Ammon's horn (tissue), 1 donor: ENCODE data around the gene SLC38A6.

Experiments used
- DNase-seq: peaks from one replicate; pipeline ENCODE4 v3.0.0-alpha.2; 2016; ENCODE audit warnings: low spot score

SLC38A6 gene

DNA sequence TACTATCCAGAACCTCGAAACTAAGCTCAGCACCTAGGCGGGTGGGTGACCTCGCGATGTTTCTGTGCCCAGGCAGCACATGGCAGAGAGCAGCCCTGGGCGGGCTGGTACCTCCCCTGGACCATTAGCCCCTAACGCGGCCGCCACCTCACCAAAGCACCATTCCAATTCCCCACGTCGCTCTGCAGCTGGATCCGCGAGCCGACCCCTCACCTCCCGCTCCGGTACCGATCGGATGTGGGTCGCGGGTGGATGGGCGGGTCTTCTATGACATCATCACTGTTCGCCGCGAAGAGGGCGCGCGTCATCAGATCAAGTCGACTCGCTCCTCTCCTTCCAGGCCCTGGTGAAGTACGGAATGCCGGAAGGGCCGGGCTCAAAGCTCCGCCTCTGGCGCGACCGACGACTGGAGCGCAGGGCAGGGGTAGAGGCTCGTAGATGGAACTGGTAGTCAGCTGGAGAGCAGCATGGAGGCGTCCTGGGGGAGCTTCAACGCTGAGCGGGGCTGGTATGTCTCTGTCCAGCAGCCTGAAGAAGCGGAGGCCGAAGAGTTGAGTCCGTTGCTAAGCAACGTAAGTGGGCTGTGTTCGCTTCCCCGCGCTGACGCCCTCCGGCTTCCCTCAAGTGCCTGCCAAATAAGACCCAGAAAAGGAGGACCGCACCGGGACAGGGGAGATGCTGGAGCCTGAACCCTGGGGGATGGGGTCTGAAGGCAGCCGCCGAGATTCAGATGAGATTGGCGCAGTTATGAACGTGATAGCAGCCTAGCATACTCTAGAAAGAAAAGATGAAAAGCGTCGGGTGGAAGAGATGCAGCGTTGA is at the start of gene SLC38A6, which contains the start of gene TRMT5:
Gene SLC38A6 (plus strand): TSS at position 435 of the 822 bp plus-strand sequence. CDS start 33 bp downstream, at position 468.
Gene TRMT5 (minus strand): TSS at position 269 of the 822 bp plus-strand sequence. CDS start 106 bp downstream, at position 163.
- DNase-seq: peak; percentile 94

- DNase-seq: no peak
Measured at GRCh38 chr14:60933920-60934655, 47.0 kb upstream of the SLC38A6 start.

GRCh38 chr14:60935319-60935718 is 45.7 kb upstream of the SLC38A6 start:
- no peak for DNase-seq

DNA sequence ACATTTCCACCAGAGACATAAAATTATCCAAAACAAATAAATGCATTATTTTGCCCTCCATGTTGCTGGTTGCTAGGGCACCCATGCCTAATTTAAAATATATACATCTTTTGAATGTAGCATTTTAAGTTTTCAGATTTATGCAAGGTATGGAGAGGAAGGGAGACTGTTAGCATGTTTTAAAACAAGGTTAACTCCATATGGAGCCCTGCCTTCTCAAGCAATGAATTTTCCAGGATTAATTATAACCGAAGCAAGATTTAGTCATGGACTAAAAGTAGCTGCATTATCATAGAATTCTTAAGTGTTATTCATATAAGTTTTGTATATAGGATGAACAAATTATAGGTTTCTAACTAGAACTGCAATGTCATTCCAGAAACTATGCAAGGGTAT is 37.4 kb upstream of the SLC38A6 start:
- DNase-seq: no peak

DNA sequence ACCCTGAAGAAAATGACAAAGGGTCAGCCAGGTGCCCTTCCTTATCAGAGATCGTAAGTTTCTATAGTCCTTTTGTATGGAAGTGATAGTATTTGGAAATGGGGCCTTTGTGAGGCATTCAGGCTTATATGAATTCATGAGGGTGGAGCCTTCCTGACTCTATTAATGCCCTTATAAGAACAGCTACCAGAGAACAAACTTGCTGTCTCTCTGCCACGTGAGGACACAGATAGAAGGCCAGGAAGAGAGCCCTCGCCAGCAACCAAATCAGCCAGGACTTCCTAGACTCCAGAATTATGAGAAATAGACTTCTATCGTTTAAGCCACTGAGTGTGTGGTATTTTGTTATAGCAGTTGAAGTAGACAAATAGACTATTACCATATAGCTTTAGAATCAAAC is 36.8 kb upstream of the SLC38A6 start:
- DNase-seq: no peak

GRCh38 chr14:60945984-60946383 is 35.1 kb upstream of the SLC38A6 start:
- DNase-seq: no peak

DNA sequence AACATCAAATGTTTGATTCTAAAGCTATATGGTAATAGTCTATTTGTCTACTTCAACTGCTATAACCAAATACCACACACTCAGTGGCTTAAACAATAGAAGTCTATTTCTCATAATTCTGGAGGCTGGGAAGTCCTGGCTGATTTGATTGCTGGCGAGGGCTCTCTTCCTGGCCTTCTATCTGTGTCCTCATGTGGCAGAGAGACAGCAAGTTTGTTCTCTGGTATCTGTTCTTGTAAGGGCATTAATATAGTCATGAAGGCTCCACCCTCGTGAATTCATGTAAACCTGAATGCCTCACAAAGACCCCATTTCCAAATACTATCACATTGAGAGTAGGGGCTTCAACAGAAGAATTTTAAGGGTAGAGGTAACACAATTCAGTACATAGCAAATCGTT is 34.3 kb upstream of the SLC38A6 start:
- DNase-seq: no peak

- no peak for DNase-seq
Measured at GRCh38 chr14:60951776-60952435, 29.1 kb upstream of the SLC38A6 start.

DNA sequence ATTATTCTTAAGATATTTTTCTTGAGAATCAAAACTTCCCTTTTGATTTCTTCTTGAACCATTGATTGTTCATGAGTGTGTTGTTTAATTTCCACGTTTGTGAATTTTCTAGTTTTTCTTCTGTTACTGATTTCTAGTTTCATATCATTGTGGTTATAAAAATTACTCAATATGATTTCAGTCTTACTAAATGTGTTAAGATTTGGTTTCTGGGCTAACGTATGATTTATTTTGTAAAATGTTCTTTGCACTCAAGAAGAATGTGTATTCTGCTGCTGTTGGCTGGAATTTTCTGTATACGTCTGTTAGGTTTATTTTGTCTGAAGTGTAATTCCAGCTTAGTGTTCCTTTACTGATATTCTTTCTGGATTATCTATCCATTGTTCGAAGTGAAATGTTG is 24.8 kb upstream of the SLC38A6 start:
- no peak for DNase-seq

- no peak for DNase-seq
Measured at GRCh38 chr14:60956632-60957031, 24.4 kb upstream of the SLC38A6 start.

GRCh38 chr14:60958146-60958545 is 22.9 kb upstream of the SLC38A6 start:
- DNase-seq: no peak

GRCh38 chr14:60963761-60964160 is 17.3 kb upstream of the SLC38A6 start:
- no peak for DNase-seq

DNA sequence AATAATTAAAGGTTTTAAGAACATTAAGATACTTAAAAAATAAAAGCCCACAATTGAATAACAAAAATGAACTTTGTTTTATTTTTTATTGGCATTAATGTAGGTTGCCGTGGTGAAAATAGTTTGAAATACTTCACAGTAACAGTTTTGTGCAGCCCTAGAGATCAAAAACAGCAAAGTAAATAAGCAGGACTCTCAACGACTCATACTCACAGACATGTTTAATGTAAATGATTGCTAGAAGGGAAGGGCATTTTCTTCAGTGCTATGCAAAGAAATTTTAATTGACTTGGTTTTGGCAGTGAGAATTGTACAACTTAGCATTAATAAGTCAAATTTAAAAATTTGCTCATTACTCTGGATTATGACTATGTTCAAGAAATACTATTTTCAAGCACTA is 16.1 kb upstream of the SLC38A6 start:
- no peak for DNase-seq

DNA sequence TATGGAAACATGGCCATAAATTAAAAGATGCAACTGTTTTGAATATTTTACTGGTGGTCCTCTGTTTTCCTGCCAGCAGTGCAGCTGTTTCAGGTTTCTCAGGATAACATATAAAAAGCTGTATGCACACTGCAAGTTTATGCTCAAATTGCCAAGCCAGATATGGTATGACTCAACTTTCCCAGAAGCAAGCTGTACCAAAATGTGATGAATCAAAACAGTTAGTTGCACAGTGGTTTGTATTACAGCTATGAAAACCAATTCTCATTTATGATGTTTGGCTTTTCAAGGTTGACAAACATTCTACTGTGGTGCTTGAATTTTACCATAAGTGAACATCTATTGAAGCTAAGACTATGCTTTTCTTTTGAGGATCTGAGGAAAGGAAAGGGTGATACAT is 15.6 kb upstream of the SLC38A6 start:
- peak; percentile 15 for DNase-seq

DNA sequence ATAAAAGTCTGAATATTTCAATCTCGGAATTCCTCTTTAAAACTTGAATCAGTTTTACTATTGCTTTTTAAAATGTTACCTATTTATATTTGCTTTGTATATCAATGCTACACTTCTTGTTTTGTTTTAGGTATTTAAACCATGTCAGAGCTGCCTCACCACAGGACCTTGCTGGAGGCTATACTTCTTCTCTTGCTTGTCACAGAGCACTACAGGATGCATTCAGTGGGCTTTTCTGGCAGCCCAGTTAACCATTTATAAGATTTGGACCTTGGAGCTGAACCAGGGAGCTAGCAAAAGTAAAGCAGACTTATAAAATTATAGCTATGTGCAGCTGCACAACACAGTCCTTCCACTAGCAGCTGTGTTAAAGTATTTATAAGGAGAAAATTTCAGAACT is 12.9 kb upstream of the SLC38A6 start:
- no peak for DNase-seq

GRCh38 chr14:60968671-60969070 is 12.4 kb upstream of the SLC38A6 start:
- DNase-seq: no peak

- no peak for DNase-seq
Measured at GRCh38 chr14:60970146-60970545, 10.9 kb upstream of the SLC38A6 start.

GRCh38 chr14:60971271-60971670 is 9.8 kb upstream of the SLC38A6 start:
- no peak for DNase-seq

- DNase-seq: no peak
Measured at GRCh38 chr14:60972295-60972694, 8.8 kb upstream of the SLC38A6 start.

DNA sequence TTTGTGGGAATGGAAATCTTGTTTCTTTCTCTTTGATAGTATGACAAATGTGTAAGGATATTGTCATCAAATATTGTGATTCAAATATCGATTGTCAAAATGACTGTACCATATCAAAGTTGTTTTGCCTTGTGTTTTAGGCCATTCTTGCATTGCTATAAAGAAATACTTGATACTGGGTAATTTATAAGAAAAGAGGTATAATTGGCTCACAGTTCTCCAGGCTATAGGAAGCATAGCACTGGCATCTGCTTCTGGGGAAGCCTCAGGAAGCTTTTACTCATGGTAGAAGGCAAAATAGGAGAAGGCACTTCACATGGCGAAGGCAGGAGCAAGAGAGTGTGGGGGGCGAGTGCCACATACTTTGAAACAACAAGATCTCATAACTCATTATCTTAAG is 8.0 kb upstream of the SLC38A6 start:
- DNase-seq: no peak

- no peak for DNase-seq
Measured at GRCh38 chr14:60974090-60974651, 6.9 kb upstream of the SLC38A6 start.

- no peak for DNase-seq
Measured at GRCh38 chr14:60975551-60975950, 5.5 kb upstream of the SLC38A6 start.
